Thyroid gland (tissue), 4 donors: Measurements from ENCODE around the gene RETN. TPM values are rescaled to one million over a fixed set of nuclear protein-coding genes. Genes with fewer than 3 reads are reported as not detected.

Experiments
- DNase-seq, 2 donors: peaks; one replicate each; pipeline ENCODE4 v3.0.0-alpha.2; 2019
- H3K27ac ChIP-seq, 3 donors: fragments of 200-600 bp; sonication (generic); 1 replicate in 2 of 3; 2 replicates in 1 of 3; pipeline ENCODE4 v1.5.1; 2016 to 2019; ENCODE audit warnings: mild to moderate bottlenecking in 1 of 3, moderate library complexity in 1 of 3
- H3K27me3 ChIP-seq: fragments of 200-600 bp; sonication (generic); one replicate; pipeline ENCODE4 v1.5.1; 2019
- H3K36me3 ChIP-seq, 2 donors: fragments of 200-600 bp; sonication (generic); one replicate each; pipeline ENCODE4 v1.5.1; 2016 to 2019
- H3K4me1 ChIP-seq, 2 donors: fragments of 200-600 bp; sonication (generic); one replicate each; pipeline ENCODE4 v1.5.1; 2017 to 2019
- H3K4me3 ChIP-seq, 3 donors: fragments of 200-600 bp; sonication (generic); replicated peaks in 1 of 3; 1 replicate in 2 of 3; 2 replicates in 1 of 3; pipeline ENCODE4 v1.5.1; 2016; ENCODE audit warnings: mild to moderate bottlenecking in 1 of 3
- H3K9me3 ChIP-seq: fragments of 200-600 bp; sonication (generic); one replicate; pipeline ENCODE4 v1.5.1; 2017
- POLR2A ChIP-seq, 2 donors: fragments of 450-650 bp; IDR thresholded peaks; one replicate each; pipeline ENCODE4 v1.6.1; 2017; ENCODE audit warnings: antibody characterized with exemption in 2 of 2, mild to moderate bottlenecking in 2 of 2, moderate library complexity in 1 of 2
- WGBS, 2 donors: methylation state at CpG; one replicate each; pipeline ENCODE4 v1.1.5; 2017; 5-methylcytosine and 5-hydroxymethylcytosine counted together
- intact Hi-C: fragments of 100-400 bp; cut with DNase I; formaldehyde crosslinking; loops from one replicate; pipeline ENCODE4 v1.15.1; 2023
- total RNA-seq, 4 donors: library from RNA; depleted of rRNA; stranded (reverse); fragments of >200 nt; gene quantifications; one replicate each; pipeline ENCODE4 v1.2.3, GENCODE V29; 2016
- TF ChIP-seq, protein P1 (sequence below), 6 experiments: fragments of 200-600 bp in 3 of 6; fragments of 450-650 bp in 3 of 6; sonication (generic) in 3 of 6; IDR thresholded peaks; one replicate each; pipeline ENCODE4 v1.5.1; 2016 to 2019; ENCODE audit warnings: antibody characterized with exemption in 6 of 6, mild to moderate bottlenecking in 2 of 6, inconsistent platforms in 1 of 6, moderate library complexity in 1 of 6

The RETN gene
- total RNA-seq, 4 donors from 2014 or later = not detected

- no peaks in the 10 kb centered on the region for H3K36me3 ChIP-seq
- no peaks in the 10 kb centered on the region for H3K4me1 ChIP-seq
- no peak for DNase-seq
- no peak overlapping the region for H3K27ac ChIP-seq
- TF ChIP-seq, protein P1, sequence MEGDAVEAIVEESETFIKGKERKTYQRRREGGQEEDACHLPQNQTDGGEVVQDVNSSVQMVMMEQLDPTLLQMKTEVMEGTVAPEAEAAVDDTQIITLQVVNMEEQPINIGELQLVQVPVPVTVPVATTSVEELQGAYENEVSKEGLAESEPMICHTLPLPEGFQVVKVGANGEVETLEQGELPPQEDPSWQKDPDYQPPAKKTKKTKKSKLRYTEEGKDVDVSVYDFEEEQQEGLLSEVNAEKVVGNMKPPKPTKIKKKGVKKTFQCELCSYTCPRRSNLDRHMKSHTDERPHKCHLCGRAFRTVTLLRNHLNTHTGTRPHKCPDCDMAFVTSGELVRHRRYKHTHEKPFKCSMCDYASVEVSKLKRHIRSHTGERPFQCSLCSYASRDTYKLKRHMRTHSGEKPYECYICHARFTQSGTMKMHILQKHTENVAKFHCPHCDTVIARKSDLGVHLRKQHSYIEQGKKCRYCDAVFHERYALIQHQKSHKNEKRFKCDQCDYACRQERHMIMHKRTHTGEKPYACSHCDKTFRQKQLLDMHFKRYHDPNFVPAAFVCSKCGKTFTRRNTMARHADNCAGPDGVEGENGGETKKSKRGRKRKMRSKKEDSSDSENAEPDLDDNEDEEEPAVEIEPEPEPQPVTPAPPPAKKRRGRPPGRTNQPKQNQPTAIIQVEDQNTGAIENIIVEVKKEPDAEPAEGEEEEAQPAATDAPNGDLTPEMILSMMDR (IDR thresholded peaks at IDR 0.05) = no peak
- no peak for TF ChIP-seq POLR2A (IDR thresholded peaks at IDR 0.05)
- no peaks in the 10 kb centered on the region for H3K27me3 ChIP-seq
- H3K4me3 ChIP-seq = no peak overlapping the region
- no peaks in the 10 kb centered on the region for H3K9me3 ChIP-seq
- intact Hi-C loops = no loop called here
- WGBS, 2 donors = 79 to 85% methylated on average over 8 to 10 of the region's 10 CpGs
These were observed 41.1 kb downstream of the RETN start for GRCh38 chr19:7709932-7710460.

- Histone ChIP-seq H3K27ac (no peak overlapping the region), H3K9me3 (no peaks in the 10 kb centered on the region), H3K27me3 (no peaks in the 10 kb centered on the region), H3K4me3 (no peak overlapping the region), H3K4me1 (no peaks in the 10 kb centered on the region), H3K36me3 (no peaks in the 10 kb centered on the region)
- intact Hi-C loops = no loop called here
- 79 to 80% methylated on average over 5 of the region's 5 CpGs for WGBS, 2 donors
- no peak for DNase-seq
- no peak for TF ChIP-seq POLR2A (IDR thresholded peaks at IDR 0.05)
- TF ChIP-seq, protein P1 (IDR thresholded peaks at IDR 0.05) = no peak
These were observed 41.8 kb downstream of the RETN start for GRCh38 chr19:7710616-7711015.

- H3K9me3 ChIP-seq = no peaks in the 10 kb centered on the region
- TF ChIP-seq POLR2A (IDR thresholded peaks at IDR 0.05) = no peak
- TF ChIP-seq, protein P1 (IDR thresholded peaks at IDR 0.05) = no peak
- H3K27me3 ChIP-seq = no peaks in the 10 kb centered on the region
- H3K4me1 ChIP-seq = no peaks in the 10 kb centered on the region
- no peak overlapping the region for H3K27ac ChIP-seq
- H3K4me3 ChIP-seq = no peak overlapping the region
- 71 to 87% methylated on average over 1 of the region's 1 CpG for WGBS, 2 donors
- intact Hi-C loops = no loop called here
- no peaks in the 10 kb centered on the region for H3K36me3 ChIP-seq
- no peak for DNase-seq
These were observed 46.8 kb downstream of the RETN start for GRCh38 chr19:7715671-7716070.

- Histone ChIP-seq H3K36me3 (no peaks in the 10 kb centered on the region), H3K4me3 (no peak overlapping the region), H3K9me3 (no peaks in the 10 kb centered on the region), H3K27ac (no peak overlapping the region), H3K4me1 (no peaks in the 10 kb centered on the region), H3K27me3 (no peaks in the 10 kb centered on the region)
- intact Hi-C loops = no loop called here
- 85 to 93% methylated on average over 1 of the region's 1 CpG for WGBS, 2 donors
- DNase-seq = no peak
- TF ChIP-seq POLR2A (IDR thresholded peaks at IDR 0.05) = no peak
- TF ChIP-seq, protein P1 (IDR thresholded peaks at IDR 0.05) = no peak
These were observed 47.9 kb downstream of the RETN start for GRCh38 chr19:7716762-7717161.

DNA sequence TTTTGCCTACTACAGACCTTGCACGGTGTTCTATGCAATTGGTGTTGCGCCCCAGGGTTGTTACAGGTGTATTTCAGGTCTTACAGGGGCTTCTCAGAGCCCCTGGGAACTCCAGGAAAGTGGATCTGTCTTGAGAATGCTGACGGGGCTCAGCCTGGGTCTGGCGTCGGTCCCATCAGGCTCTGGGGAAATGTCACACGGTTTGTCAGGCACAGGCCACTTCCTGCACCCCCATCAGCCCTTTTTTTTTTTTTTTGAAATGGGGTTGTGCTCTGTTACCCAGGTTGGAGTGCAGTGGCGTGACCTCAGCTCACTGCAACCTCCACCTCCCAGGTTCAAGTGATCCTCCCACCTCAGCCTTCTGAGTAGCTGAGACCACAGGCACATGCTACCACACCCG, 49.8 kb downstream of the RETN start:
- Histone ChIP-seq H3K36me3 (no peaks in the 10 kb centered on the region), H3K27ac (no peak overlapping the region), H3K4me3 (no peak overlapping the region), H3K4me1 (no peaks in the 10 kb centered on the region), H3K27me3 (no peaks in the 10 kb centered on the region), H3K9me3 (no peaks in the 10 kb centered on the region)
- 62 to 64% methylated on average over 8 of the region's 8 CpGs for WGBS, 2 donors
- intact Hi-C loops = no loop called here
- no peak for DNase-seq
- TF ChIP-seq POLR2A (IDR thresholded peaks at IDR 0.05) = no peak
- TF ChIP-seq, protein P1 (IDR thresholded peaks at IDR 0.05) = no peak

Other genes starting within 250 kb of the RETN start
- gene PEX11G, start 180.0 kb upstream of the RETN start, total RNA-seq = 10 to 100 TPM in 1 of 4 donors, 1 to 10 TPM in 3; 2.3 to 11.5 (median 5.5) TPM
- gene ZNF358, start 152.9 kb upstream of the RETN start, total RNA-seq = 100 to 1,000 TPM in 1 of 4 donors, 10 to 100 TPM in 3; 57.6 to 102 (median 69.5) TPM
- 10 to 100 TPM in 3 of 4 donors, 1 to 10 TPM in 1; 9.1 to 25.0 (median 14.5) TPM for gene MCOLN1, start 146.4 kb upstream of the RETN start, total RNA-seq
- gene PNPLA6, start 133.3 kb upstream of the RETN start, total RNA-seq = 10 to 100 TPM; 53.2 to 93.9 (median 84.1) TPM
- 10 to 100 TPM in 3 of 4 donors, 1 to 10 TPM in 1; 9.0 to 25.4 (median 14.2) TPM for gene CAMSAP3, start 73.2 kb upstream of the RETN start, total RNA-seq
- gene XAB2, start 39.5 kb upstream of the RETN start, total RNA-seq = 10 to 100 TPM; 53.7 to 77.2 (median 55.4) TPM
- 10 to 100 TPM in 3 of 4 donors, 1 to 10 TPM in 1; 6.0 to 45.5 (median 13.9) TPM for gene PET100, start 39.3 kb upstream of the RETN start, total RNA-seq
- 1 to 10 TPM in 2 of 4 donors, not detected in 2; 1.1 to 1.3 TPM for gene PCP2, start 35.3 kb upstream of the RETN start, total RNA-seq
- 10 to 100 TPM; 48.8 to 89.2 (median 70.2) TPM for gene STXBP2, start 31.9 kb upstream of the RETN start, total RNA-seq
- gene MCEMP1, start 8.0 kb downstream of the RETN start, total RNA-seq = 1 to 10 TPM in 1 of 4 donors, under 1 TPM in 1, not detected in 2; 0.54 to 1.7 TPM
- gene TRAPPC5, start 11.8 kb downstream of the RETN start, total RNA-seq = 100 to 1,000 TPM in 2 of 4 donors, 10 to 100 TPM in 2; 46.8 to 111 (median 93.1) TPM
- not detected for gene FCER2, start 33.1 kb downstream of the RETN start, total RNA-seq
- gene CLEC4G, start 63.1 kb downstream of the RETN start, total RNA-seq = 1 to 10 TPM in 2 of 4 donors, under 1 TPM in 2; 0.22 to 2.0 (median 0.81) TPM
- 1 to 10 TPM; 1.5 to 6.4 (median 3.3) TPM for gene CD209, start 78.5 kb downstream of the RETN start, total RNA-seq
- under 1 TPM in 1 of 4 donors, not detected in 3; 0.13 TPM for gene CLEC4M, start 94.2 kb downstream of the RETN start, total RNA-seq
- 10 to 100 TPM in 3 of 4 donors, 1 to 10 TPM in 1; 9.8 to 29.3 (median 21.8) TPM for gene EVI5L, start 161.2 kb downstream of the RETN start, total RNA-seq
- under 1 TPM; 0.13 to 0.45 (median 0.20) TPM for gene PRR36, start 205.3 kb downstream of the RETN start, total RNA-seq
- gene LRRC8E, start 219.5 kb downstream of the RETN start, total RNA-seq = 1 to 10 TPM; 1.4 to 3.3 (median 2.3) TPM
- gene MAP2K7, start 234.8 kb downstream of the RETN start, total RNA-seq = 10 to 100 TPM in 3 of 4 donors, 1 to 10 TPM in 1; 9.1 to 18.6 (median 14.9) TPM
- gene TGFBR3L, start 245.8 kb downstream of the RETN start, total RNA-seq = not detected